ES-I3 (cell line): Measurements from ENCODE around the gene SRPK3.

Source experiments
- H3K36me3 ChIP-seq: 2 replicates; pipeline ENCODE4 v1.6.1; 2013; ENCODE audit warnings: mild to moderate bottlenecking, low read length, control low read depth, moderate library complexity; ENCODE audit not compliant: insufficient read depth
- H3K4me1 ChIP-seq: 2 replicates; pipeline ENCODE4 v1.6.1; 2013; ENCODE audit warnings: mild to moderate bottlenecking, control low read depth, low read length; ENCODE audit not compliant: insufficient read depth
- H3K9ac ChIP-seq: 2 replicates; pipeline ENCODE4 v1.6.1; 2013; ENCODE audit warnings: low read depth, mild to moderate bottlenecking, low read length, moderate library complexity
- H3K9me3 ChIP-seq: 2 replicates; pipeline ENCODE4 v1.6.1; 2013; ENCODE audit warnings: mild to moderate bottlenecking, low read length, moderate library complexity; ENCODE audit not compliant: control insufficient read depth, insufficient read depth

Gene SRPK3, protein sequence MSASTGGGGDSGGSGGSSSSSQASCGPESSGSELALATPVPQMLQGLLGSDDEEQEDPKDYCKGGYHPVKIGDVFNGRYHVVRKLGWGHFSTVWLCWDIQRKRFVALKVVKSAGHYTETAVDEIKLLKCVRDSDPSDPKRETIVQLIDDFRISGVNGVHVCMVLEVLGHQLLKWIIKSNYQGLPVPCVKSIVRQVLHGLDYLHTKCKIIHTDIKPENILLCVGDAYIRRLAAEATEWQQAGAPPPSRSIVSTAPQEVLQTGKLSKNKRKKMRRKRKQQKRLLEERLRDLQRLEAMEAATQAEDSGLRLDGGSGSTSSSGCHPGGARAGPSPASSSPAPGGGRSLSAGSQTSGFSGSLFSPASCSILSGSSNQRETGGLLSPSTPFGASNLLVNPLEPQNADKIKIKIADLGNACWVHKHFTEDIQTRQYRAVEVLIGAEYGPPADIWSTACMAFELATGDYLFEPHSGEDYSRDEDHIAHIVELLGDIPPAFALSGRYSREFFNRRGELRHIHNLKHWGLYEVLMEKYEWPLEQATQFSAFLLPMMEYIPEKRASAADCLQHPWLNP

DNA sequence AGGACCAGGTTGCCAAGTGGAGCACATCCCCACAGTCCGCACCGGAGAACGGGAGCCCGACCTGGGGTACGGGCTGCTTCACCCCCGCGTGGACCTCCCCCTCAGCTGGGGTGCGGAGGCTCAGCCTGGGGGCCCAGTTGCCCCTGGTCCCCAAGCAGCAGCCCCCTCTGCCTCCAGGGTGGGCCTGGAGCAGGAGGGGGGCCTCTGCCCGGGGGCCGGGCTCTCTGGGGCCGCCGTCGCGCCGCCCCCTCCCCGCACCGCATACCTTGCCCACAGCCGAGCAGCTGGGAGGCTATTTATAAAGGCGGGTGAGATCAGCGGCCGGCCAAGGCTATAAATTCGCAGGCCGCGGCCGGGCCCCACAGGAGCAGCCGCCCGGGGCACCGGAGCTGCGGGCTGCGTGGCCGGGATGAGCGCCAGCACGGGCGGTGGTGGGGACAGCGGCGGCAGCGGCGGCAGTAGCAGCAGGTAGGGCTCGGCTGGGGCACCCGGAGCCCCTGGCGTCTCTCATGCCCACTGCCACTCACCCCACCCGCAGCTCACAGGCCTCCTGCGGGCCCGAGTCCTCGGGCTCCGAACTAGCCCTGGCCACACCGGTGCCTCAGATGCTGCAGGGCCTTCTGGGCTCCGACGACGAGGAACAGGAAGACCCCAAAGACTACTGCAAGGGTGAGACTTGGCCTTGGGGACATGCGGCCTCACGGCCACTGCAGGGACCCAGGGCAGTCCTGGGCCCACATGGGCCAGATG lies at the start of gene SRPK3:
Gene SRPK3, plus strand, starts transcription at position 364 of the 750 bp plus-strand sequence. Its CDS starts 46 bp downstream, at position 410.
- Histone ChIP-seq H3K36me3 (no peaks in the 10 kb centered on the region), H3K4me1 (no peaks in the 10 kb centered on the region), H3K9me3 (no peaks in the 10 kb centered on the region), H3K9ac (no peak within 1 kb of the TSS)

DNA sequence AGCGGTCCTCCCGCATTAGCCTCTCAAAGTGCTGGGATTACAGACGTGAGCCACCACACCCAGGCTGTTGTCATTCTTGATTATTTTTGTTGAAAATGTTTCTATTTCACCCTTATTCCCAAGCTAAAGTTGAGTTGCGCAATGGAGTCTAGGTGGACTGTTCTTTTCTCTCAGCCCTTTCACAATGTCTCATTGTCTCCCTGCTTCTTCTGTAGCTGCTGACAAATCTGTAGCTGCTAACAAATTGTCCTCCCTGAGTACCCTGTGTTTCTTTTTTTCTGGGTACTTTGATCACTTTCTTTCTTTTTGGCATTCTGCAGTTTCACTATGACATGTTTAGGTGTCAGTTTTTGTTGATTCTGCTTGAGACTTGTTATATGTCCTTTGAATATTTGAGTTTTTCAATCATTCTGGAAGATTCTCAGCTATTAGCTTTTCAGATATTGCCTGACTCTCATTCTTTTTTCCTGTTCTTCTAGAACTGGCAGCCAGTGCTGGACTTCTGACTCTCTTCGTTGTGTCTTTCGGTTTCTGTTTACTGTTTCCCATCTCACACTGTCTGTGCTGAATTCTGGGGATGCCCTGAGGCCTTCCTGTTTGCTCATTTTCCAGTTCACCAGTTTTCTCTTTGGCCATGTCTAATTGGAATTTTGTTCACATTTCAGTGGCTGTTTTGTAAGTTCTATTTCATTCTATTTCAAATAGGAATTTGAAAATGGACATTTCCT lies 49.6 kb upstream of the SRPK3 start:
- peaks cover 4% of the 10 kb centered on the region; the same call in 1 of the 2 replicates for H3K9me3 ChIP-seq

DNA sequence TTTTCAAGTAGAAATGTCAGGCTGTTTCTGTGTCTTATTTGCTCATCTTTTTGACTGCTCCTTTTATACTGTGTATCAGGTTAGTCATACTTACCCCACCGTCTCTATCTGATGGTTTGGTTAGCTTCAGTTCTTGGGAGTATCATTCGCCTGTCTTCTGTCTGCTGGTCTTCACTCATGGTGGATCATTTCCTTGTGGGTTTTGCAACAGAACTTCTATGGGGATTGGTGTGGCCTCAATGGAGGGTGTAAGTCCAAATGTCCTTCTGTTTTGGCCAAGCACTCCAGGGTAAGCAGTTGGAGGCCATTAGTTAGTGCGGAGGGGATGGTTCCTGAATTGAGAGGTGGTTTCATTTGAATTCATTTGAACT lies 49.0 kb upstream of the SRPK3 start:
- H3K9ac ChIP-seq: no peak overlapping the region

More for the DNA sequence above, 49.6 kb upstream of the SRPK3 start:
- Histone ChIP-seq H3K9ac (no peak overlapping the region), H3K4me1 (peaks cover 13% of the 10 kb centered on the region), H3K36me3 (peaks cover 4% of the 10 kb centered on the region; the same call in 1 of the 2 replicates)

DNA sequence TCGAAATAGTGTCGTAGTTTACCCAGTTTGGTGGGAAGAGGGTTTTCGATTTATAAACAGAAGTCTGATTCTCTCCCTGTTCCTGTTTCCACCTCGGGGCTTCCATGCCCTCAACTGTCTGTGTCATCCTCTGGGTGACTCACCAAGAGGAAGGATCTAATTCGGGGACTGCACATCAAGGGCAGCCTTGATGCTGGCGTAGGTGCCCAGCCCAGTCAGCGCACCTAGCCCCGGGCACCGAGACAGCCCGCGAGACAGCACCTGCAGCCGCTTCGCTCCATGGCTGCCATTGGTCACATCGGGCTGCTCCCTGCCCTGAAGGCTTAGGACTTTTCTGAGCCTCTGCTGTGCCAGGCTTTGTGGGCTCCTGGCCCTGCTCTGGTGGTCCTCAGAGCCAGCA lies 48.4 kb upstream of the SRPK3 start:
- Histone ChIP-seq H3K4me1 (peaks cover 8% of the 10 kb centered on the region), H3K9me3 (peaks cover 4% of the 10 kb centered on the region; the same call in 1 of the 2 replicates), H3K9ac (no peak overlapping the region), H3K36me3 (peaks cover 7% of the 10 kb centered on the region; the same call in 1 of the 2 replicates)

More for the DNA sequence above, 49.0 kb upstream of the SRPK3 start:
- Histone ChIP-seq H3K4me1 (peaks cover 12% of the 10 kb centered on the region), H3K36me3 (peaks cover 4% of the 10 kb centered on the region; the same call in 1 of the 2 replicates), H3K9me3 (peaks cover 4% of the 10 kb centered on the region; the same call in 1 of the 2 replicates)

DNA sequence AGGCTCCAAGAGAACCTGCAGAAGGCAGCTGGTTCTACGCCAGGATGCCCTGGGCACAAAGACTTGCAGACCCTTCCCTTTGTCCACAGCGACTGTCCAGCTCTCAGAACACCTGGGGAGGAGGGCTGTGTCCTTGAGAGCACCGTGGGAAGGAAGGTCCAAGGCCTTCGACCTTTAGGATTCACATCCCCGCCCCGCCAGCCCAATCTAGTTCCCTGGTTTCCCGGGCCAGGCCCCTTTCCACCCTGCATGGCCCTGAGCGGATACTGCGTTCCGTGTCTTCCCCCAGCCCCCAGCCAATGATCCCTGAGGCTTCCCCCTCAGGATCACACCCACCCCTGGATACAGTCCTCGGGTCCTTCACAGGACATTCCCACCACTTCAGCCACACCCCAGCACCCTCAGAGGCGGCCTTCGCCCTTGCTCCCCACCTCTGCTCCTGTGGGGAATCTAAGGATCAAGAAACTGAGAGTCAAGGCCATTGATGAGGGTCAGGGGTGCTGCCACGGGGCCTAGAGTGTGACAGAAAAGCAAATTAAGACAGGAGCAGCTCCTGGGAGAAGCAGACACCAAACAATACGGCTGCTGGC lies 47.1 kb upstream of the SRPK3 start:
- H3K9ac ChIP-seq: no peak overlapping the region
- peaks cover 4% of the 10 kb centered on the region; the same call in 1 of the 2 replicates for H3K9me3 ChIP-seq
- peaks cover 7% of the 10 kb centered on the region; the same call in 1 of the 2 replicates for H3K36me3 ChIP-seq
- peaks cover 5% of the 10 kb centered on the region for H3K4me1 ChIP-seq

DNA sequence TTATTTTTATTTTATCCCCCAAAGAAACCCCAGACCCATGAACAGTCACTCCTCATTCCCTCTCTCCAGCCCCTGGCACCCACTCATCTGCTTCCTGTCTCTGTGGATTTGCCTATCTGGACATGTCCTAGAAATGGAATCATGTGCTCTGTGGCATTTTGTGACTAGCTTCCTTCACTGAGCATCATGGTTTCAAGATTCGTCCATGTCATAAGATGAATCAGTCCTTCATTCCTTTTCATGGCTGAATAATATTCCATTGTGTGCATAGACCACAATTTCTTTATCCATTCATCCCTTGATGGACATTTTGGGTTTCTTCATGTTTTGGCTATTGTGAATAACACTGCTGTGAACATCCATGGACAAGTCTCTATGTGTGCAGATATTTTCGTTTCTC lies 46.0 kb upstream of the SRPK3 start:
- H3K4me1 ChIP-seq: peaks cover 5% of the 10 kb centered on the region
- H3K9me3 ChIP-seq: peaks cover 4% of the 10 kb centered on the region; the same call in 1 of the 2 replicates
- H3K9ac ChIP-seq: no peak overlapping the region
- peaks cover 7% of the 10 kb centered on the region; the same call in 1 of the 2 replicates for H3K36me3 ChIP-seq

DNA sequence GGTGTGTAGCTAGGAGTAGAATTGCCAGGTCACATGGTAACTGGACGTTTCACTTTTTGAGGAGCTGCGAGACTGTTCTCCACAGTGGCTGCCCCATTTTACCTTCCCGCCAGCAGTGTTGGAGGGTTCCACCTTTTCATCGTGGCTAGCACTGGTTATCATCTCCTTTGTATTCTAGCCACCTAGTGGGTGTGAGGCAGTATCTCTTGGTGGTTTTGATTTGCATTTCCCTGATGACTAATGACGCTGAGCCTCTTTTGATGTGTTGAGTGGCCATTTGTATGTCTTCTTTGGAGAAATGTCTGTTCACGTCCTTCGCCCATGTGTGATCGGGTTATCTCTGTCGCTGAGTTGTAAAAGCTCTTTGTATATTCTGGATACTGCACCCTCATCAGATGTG lies 45.6 kb upstream of the SRPK3 start:
- Histone ChIP-seq H3K36me3 (peaks cover 7% of the 10 kb centered on the region; the same call in 1 of the 2 replicates), H3K9ac (no peak overlapping the region), H3K9me3 (peaks cover 4% of the 10 kb centered on the region; the same call in 1 of the 2 replicates)

DNA sequence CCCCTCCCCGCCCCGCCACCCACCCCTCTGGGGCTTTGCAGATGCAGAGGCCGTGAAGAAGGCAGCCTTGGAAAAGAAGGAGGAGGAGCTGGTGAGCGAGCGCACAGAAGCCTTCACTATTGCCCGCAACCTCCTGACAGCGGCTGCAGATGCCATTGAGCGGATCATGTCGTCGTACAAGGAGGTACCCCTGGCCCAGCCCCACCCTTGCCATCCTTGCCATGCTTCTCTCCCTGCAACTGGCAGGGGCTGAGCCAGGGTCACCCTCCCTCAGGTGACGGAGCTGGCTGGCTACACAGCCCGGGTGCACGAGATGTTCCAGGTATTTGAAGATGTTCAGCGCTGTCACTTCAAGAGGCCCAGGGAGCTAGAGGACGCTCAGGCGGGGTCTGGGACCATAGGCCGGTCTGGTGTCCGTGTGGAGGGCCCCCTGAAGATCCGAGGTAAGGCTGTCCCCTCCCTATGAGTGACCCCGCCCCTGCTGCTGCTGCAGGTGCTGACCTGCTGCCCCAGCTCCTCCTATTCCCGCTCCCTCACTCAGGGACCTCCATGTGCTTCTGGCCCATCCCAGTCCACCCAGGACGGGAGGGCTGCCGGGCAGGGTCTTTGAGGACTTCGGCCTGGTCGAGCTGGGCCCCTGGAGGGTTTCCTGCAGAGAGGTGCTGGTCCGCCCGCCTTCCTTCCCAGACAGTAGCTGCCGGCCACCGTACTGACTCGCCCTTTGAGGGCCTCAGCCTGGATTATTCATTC lies 44.6 kb upstream of the SRPK3 start:
- H3K4me1 ChIP-seq: peaks cover 5% of the 10 kb centered on the region
- H3K9me3 ChIP-seq: peaks cover 4% of the 10 kb centered on the region; the same call in 1 of the 2 replicates
- no peak overlapping the region for H3K9ac ChIP-seq
- H3K36me3 ChIP-seq: peaks cover 7% of the 10 kb centered on the region; the same call in 1 of the 2 replicates

More for the DNA sequence above, 45.6 kb upstream of the SRPK3 start:
- H3K4me1 ChIP-seq: peaks cover 5% of the 10 kb centered on the region

DNA sequence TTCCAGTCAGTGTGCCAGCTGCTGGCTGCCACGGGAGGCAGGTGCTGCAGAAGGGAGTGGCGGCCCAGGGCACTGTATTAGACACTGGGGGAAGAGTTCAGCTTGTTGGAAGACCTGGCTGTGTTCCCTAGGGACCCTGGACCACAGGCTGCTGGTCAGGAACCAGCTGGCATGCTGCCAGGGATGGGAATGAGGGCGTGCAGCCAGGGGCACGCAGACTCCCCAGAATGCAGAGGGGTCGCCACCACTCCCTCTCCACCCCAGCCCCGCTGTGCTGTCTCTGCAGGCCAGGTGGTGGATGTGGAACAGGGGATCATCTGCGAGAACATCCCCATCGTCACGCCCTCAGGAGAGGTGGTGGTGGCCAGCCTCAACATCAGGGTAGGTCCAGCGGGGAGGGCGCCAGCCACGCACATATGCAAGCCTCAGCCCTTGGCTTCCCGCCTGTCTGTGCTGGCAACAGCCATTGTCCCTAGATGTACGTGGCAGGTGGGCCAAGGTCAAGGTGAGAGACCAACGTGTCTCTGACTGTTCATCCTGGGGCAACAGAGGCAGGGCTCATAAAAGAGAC lies 43.9 kb upstream of the SRPK3 start:
- Histone ChIP-seq H3K36me3 (peaks cover 3% of the 10 kb centered on the region; the same call in 1 of the 2 replicates), H3K9ac (no peak overlapping the region), H3K9me3 (peaks cover 2% of the 10 kb centered on the region; the same call in 1 of the 2 replicates), H3K4me1 (peaks cover 5% of the 10 kb centered on the region)

DNA sequence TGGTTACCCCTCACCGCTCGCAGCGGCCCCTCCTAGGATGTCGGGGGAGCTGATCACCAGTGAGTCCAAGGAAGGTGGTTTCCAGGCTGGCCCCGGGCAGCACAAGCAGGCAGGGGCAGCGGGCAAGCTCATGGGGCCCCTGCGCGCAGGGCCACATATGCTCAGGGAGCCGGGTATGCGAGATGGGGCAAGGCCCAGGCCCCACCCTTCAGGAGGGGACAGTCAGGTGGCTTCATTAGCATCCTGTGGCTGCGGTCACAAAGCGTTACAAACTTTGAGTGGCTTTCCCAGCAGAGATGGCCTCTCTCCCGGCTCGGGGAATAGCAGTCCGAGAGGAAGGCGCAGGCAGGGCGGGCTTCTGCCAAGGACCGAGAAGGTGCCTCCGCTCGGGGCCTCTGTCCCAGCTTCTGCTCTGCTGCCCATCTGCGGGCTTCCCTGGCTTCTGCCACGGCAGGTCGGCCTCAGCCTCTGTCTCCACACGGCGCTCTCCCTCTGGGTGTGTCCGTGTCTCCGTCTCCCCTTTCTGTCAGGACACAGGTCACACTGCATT lies 42.7 kb upstream of the SRPK3 start:
- H3K9ac ChIP-seq: no peak overlapping the region
- H3K4me1 ChIP-seq: peaks cover 7% of the 10 kb centered on the region
- H3K36me3 ChIP-seq: peaks cover 3% of the 10 kb centered on the region; the same call in 1 of the 2 replicates
- no peaks in the 10 kb centered on the region for H3K9me3 ChIP-seq

DNA sequence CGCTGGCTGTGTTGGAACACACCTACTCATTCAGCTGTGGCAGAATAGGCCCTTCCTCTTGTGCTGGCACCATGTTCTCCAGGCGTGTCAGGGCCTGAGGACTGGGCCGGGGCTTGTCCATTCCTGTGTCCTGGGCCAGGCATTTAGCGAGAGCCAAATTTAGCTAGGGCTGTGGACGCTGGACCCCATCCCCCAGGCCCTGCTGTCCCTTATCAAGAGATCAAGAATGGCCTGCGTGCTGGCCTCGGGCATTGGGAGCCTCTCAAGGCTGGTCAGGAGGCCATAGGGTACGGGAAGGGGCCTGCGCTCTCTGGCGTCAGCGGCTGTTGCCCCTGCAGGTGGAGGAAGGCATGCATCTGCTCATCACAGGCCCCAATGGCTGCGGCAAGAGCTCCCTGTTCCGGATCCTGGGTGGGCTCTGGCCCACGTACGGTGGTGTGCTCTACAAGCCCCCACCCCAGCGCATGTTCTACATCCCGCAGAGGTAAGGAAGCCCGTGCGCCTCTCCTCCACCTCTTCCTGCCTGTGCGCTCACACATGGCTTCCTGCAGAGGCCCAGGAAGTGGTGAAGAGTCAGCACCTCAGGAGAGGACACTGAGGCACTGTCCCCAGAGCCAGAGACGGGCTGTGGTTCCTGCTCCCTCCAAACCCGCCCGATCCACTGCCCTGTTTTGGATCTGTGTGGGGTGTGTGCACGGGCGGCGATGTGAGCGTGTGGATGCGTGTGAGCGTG lies 40.9 kb upstream of the SRPK3 start:
- H3K36me3 ChIP-seq: peaks cover 3% of the 10 kb centered on the region; the same call in 1 of the 2 replicates
- no peaks in the 10 kb centered on the region for H3K9me3 ChIP-seq
- no peak overlapping the region for H3K9ac ChIP-seq
- H3K4me1 ChIP-seq: peaks cover 9% of the 10 kb centered on the region
